Stimulated activated CD8-positive, alpha-beta memory T cell treated with anti-CD3 and anti-CD28 coated beads, Interleukin-4, amount 100 ng/mL, for 4 hours (primary cell): Measurements from ENCODE around the gene ST6GAL1.
A peak's percentile ranks its signal among the peaks of the same experiment; 100 is the strongest.

Experiments used
- DNase-seq, 2 donors: peaks; one replicate each; pipeline ENCODE4 v3.0.0-alpha.2; 2020; ENCODE audit warnings: low read depth in 2 of 2, low spot score in 1 of 2

Gene ST6GAL1

DNA sequence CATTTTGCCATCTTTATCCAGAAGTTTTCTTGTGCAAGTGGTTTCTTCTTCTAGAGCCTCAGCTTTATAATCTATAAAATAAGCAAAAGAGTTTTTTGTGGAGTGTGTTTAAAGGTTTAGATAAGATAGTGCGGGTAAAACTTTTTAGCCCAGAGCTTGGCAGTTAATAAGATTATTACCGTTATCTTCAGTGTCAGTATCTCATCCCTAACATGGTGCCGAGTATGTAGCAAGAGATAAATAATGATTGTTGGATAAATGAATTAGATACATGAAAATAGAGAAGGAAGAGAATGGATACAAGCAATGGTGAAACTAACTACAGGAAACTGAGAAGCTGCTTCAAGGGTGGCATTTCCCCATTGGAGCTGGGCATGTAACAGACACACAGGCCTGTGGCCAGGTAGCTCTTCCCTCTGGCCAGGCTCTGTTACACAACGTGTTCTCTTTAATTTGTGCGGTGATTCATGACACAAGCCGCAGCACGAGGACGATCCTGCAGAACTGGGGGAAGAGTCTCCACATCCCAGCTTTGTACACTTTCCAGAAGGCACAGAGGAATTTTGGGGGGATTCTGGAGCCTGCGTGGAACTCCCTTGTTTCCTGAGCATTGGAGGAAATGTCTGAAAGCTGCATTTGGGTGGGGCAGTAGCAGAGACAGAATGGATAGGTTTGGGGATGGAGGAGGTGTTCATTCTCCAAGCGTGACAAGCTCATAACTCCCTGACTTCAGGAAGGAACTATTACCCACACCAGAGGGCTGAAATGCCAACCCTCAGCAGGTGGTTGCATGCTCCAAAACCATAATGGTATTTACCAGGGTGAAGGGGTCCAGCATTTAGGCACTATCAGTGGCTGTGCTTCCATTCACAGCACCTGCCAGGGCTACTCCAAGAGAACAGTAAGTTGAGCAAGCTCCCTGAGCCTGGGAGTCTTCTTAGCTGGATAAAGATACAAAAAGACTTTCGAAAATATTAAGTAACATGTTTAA, 14.2 kb upstream of the ST6GAL1 start:
- no peak for DNase-seq

DNA sequence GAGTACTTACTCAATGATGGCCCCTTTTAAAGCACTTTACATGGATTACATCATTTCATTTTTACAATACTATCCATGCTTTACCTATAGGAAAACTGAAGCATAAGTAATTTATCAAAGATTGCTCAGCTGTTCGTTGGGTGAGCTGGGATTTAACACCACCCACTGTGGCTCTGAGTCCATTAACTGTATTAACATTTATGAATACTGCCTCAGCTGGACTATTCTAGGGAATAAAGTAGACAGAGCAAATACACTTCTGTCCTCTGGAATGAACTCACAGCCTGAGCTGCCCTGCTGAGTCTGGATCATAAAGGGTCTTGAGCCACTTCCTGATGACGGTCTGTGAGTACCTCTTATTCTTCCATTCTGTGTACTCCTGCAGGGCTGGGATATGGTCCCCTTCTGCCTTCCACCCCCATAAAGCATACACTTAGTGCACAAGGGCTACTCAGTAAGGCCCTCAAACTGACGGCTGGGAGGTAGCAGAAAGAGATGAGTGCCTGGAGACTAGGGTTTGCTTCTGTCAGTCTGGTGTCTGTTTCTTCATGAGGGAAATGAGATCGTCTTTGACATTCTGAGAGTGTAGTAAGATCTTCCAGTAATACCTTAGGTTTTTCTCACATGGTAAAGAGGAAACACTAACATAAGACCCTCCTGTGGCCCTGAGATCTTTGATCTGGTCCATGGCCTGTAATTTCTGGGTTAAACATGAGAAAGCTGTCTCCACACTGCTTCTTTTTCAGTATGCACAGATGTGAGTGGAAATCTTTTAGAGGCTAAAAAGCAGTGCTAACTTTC, 12.6 kb upstream of the ST6GAL1 start:
- DNase-seq = no peak

DNA sequence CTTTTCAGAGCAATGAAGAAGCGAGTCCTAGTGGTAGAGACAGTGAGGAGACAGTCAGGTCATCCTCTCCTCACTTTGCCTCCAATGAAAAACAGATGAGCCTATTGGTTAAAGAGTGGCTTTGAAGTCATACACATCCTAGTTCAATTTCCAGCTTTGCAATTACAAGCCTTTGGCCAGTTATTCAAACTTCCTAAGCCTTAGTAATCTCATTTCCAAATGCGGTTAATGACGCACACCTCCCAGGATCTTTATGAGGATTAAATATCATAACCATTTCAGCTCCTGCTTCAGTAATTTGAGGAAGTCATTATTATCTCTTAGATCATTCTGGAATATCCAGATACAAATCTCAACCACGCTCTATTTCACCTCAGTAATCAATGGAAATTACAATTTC, 10.0 kb upstream of the ST6GAL1 start:
- no peak for DNase-seq

DNA sequence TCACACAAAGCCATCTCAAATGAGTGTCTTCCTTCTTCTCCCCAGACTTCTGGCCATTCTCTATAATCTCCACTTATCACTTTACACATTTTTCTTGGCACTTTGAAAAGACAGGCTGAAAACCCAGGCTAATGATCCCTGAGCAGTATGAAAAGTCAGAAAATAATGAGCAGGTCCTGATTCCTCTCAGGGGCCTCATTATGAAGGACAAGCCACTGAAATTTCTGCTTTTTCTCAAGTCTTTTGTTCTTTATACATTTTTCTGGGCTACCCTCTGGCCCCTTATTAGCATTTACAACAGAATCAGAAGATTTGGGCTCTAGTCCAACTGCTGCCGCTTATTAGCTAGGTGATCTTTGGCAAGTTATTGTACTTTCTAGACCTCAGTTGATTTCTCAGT, 9.5 kb upstream of the ST6GAL1 start:
- DNase-seq = no peak

DNA sequence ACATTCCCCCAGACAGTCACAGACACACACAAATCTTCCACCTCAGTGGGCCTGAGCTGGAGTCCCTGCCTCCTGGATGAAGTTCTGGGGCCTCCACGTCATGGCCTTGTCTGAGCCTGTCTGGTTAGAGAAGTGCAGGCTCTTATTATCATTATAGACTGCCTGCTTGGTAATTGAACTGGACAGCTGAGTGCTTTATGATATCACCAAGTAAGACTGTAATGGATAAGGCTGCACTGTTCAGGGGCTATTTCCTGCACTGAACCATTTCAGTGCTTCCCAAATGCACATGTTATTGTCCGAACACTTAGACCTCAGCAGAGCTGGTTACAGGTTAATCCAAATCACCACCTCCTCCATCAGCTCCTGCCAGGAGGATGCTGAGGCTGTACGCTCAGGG, 8.7 kb upstream of the ST6GAL1 start:
- DNase-seq = no peak

DNA sequence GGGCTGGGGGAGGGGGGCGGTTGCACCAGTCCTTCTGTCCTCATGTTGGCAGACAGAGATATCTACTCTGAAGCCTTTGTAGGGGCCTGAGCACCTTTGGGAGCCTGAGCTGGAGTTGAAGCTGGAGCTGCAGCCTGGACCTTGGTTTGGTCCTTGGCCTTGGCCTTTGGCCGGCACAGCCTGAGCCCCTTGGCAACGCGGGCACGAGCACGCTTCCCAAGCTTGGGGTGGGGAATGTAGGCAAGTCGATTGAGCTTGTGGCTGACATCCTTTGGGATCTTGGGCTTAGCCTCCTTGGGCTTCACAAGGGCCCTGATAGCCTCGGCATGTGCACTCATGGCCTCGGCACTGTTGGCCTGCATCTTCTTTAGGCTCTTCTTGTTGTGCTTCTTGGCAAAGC, 8.1 kb upstream of the ST6GAL1 start:
- no peak for DNase-seq

DNA sequence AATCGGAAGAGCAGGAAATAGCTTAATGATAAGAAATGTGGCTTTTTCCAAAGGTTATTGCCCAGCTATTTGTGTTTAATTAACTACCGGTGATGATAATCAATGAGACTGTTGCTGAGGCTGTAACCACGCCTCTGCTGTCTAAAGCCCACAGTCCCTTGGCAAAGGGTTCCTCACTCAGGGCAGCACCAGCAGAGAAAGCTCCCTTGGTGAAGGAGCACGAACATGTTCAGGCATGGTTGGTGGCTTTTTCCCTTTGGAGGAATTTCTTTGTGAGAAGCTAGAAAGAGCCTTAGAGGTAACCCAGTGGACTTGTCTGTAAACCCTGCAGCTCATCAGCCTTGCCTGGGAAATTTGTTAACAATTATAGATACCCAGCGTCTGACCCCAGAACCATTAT, 7.5 kb upstream of the ST6GAL1 start:
- no peak for DNase-seq

DNA sequence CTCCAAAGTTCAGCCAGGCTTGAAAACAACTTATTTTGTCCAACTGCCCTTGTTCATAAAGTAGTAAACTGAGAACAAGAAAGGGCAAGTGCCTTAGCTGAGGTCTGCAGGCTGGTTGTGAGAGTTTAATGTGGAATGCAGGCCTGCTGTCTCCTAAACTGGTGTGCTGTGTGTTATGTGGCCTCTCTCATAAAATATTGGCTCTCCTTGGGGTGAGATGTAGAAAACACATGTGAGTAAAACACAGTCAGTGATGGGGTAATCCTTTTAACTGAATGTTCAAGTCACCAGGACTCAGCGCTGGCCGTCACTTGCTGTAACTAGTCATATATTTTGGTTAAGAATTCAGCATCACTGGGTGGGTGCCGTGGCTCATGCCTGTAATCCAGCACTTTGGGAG, 7.1 kb upstream of the ST6GAL1 start:
- DNase-seq = no peak

DNA sequence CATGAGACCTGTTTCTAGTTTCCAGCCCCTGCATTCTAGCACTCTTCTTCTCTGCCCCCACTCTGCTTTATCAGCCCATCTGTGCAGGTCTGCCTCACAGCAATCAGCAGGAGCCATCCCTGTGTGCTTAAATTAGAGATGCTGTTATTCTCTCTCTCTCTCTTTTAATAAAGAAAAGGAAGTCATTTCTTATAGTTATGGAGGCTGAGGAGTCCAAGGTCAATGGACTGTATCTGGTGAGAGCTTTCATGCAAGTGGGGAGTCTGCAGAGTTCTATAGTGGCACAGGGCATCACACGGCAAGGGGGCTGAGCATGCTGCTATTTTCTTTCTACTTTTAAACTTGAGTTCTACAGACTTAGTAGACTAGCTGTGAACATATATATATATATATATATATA, 4.5 kb upstream of the ST6GAL1 start:
- DNase-seq = no peak

DNA sequence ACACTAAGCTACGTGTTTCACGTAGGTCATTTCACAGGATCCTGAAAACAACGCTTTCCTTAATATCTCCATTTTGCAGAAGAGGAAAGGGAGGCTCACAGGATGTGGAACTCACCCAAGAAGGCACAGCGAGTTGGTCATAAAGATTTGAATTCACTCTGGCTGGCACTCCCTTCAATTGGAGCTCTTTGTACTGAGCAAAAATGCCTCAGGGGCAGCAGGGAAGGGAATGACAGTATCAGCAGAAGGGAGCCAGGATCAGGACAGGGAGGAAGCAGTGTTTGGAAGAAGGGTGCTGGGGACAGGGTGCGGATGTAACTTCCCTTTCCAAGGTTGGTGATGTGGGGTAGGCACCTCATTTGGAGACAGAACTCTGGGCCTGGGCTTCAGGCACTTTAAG, 1.1 kb upstream of the ST6GAL1 start:
- DNase-seq = no peak

DNA sequence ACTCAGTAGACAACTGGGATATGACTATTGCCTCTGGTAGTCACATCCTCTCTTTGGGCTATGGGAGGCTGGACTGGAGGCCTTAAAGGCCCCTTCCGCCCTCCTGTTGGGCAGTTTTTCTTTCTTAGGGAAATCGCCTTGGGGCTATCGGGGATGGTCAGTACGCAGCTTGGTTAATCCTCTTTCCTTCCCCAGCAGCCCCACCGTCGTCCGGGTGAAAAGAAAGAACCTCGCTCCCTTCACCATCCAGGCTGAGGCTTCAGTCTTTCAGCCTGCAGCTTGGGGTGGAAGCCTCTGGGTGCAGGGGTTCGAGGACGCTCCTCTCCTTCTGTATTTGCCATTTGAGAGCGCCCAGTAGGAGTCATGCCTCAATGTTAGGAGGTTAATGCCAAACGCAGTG, 641 bp upstream of the ST6GAL1 start:
- no peak for DNase-seq

DNA sequence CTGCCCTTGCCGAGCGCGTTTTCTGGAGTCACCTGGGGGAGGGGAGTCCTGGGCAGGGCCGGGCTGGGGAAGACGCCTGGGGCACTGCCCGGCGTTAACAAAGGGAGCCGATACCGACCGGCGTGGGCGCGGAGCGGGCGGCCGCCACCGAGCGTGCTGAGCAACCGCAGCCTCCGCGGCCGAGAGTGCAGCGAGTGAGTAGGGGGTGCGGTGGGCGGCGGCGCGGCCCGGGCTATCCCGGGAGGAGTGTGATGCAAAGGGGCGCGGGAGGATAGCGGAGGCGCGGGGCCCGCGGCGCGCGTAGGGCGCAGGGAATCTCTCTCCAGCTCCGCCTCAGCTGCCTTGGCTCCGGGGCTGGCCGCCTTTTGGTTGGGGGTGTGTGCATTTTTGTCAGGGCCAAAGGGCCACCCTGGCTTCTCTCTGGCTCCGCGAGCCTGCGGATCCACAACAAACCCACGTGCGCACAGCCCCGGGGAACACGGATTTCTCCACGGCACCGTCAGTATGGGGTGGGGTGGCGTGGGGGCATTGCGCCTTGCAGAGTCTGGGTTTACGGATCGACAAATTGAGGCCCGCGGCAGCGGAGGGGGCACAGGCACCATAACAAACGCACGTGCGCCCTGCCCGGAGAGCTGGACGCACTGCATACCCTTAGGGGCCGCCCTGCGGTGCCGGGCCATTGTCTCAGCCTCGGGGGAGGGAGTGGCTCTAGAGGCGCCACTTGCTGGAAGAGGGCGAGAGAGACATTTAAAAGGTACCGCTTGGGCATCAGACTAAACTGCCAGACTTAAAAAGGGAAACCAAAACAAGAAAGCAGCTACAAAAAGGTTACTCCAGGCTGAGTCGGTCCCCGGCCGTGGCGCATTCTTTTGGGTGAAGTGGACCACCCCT, 560 bp downstream of the ST6GAL1 start:
- peak; percentile 31 to 35 for DNase-seq

DNA sequence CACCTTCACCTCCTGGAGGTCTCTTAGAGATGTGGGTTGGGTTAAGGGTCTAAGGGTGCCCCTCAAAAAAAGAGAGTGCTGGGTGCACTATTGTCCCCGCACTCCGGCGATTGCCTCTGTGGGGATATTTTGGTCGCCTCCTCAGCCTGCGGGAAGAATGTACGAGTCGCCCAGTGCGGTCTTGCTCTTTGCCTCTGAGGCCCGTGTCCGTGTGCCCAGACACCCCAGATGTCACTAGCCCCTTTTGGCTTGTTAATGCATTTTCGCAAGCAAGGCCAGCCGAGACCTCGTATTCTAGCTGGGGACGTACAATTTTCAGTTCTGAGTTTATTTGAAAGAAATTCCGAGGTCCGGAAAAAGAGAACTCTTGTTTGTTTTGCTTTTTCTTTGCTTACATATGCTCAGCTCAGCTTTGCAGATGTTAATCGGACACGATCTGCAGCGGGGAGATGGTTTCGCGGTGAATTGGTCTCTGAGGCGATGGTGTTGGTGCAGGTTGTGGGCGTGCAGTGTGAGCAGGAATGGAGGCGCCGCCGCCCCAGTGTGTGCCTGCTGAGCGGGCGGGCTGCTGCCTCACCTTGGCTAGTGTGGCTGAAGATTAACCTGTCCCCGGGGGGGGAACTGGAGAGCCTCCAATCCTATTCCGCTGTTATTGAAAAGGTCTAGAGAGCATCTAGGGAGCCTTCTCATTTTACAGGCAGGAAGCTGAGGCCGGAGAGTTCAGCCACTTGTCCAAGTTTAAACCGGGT, 1.4 kb downstream of the ST6GAL1 start:
- peak; percentile 34 to 51 for DNase-seq

DNA sequence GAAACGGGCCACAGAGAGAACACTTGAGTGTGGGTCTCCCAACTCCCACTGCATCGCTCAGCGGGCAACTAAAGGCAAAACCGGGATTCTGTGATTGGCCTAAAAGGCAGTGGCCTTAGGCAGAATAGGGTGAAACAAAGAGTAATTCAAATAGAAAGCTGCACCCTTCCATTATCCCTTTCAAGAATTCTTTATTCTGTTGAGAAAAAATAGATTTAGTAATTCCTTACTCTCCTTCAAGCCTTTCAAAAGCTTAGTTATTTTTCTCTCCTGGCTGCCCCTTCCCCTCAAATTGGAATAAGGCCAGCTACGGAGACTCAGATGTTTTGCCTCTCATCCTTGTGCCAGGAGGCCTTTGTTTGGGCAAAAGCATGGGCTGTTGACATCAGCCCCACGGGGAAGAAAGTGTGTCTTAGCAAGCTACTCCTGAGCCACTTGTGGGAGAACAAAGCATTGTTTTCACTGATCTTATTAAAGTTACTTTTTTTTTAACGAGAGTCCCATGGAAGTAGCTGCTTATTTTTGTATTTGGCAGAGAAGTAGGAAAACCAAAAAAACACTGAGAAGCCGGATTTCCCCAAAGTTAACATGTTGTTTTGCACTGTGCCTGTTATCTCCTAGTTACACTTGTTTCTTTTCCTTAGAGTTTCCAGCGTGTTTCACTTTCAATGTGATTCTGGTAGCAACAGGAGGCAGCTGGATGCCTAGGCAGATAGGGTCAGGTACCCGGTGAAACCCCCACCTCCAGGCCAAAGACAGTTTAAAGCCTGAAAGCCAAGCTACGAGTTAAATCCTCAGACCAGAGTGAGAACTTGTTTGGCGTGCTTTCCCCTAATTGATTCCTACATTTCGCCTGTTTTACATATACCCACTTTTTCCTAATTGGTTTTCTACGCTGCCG, 2.2 kb downstream of the ST6GAL1 start:
- DNase-seq = no peak

DNA sequence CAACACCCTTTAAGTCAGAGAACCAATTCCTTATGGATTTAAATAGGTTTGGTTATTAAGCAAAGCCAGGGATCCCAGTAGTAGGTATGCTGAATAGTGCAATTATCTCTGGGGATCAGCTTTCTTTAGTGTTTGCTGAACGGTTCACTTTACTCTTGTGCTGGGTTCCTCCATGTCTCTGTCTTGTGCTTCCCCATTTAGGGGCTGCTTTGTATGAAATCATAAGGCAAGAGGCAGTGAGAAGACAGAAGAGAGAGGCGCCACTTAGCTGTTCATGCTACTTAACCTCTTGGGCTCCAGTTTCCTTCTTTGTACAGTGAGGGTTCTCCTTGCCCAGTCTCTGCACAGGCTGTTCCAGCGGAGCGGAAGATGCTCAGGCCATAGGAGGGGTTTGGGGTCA, 3.5 kb downstream of the ST6GAL1 start:
- no peak for DNase-seq

DNA sequence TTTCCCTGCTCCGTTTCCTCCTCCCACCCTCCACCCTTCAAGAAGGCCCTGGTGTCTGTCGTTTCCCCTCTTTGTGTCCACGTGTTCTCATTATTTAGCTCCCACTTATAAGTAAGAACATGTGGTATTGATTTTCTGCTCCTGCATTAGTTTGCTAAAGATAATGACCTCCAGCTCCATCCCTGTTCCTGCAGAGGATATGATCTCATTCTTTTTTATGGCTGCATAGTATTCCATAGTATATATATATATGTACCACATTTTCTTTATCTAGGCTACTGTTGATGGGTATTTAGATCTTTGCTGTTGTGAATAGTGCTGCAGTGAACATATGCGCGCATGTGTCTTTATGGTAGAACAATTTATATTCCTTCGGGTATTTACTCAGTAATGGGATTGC, 4.8 kb downstream of the ST6GAL1 start:
- no peak for DNase-seq

DNA sequence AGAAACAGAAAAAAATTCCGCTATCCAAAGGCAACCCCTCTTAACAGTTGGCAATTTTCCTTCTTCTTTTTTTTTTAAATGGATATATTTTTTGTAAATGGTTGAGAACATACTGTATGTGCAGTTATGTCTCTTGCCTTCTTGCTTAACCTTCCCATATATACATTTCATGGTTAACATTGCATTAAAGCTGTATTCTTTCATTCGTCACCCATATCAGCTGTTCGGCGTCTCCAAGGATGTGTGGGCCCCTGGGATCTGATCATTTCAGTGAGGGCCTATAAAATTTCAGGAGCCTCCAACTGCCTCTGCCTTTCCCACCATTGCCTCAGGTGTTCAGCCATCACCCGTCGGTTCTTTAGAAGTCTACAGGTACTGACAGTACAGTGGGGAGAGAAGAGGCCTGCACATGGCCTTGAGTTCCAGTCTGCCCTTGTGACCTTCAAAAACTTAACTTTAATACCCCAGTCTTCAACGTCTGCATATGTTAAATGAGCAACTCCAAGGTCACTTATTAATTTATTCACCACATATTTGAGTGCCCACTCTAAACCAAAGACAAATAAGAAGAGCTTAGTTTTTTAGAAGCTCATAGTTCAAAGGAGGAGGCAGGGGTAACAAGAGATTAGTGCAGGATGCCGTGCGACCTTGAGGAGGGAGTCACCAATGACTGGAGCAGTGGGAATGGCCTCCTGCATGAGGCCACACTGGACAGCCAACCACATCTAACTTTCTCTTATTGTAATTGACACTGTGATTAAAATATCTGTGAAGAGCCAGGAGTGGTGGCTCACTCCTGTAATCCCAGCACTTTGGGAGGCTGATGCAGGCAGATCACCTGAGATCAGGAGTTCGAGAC, 6.9 kb downstream of the ST6GAL1 start:
- DNase-seq = no peak

DNA sequence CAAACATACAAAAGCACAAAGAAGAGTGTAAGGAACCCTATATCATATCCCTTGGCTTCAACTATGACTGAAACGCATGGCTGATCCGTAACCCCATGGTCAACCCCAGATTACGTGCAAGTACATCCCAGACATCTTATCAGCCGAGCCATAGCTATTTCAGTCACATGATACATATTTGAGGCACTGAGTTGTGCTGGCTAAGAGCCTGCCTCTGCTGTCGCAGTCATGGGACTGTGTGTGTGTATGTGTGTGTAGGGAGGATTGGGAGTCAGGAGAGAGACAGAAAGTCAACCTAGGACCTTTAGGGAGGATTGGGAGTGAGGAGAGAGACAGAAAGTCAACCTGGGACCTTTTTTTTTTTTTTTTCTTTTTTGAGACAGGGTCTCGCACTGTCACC, 8.4 kb downstream of the ST6GAL1 start:
- no peak for DNase-seq

DNA sequence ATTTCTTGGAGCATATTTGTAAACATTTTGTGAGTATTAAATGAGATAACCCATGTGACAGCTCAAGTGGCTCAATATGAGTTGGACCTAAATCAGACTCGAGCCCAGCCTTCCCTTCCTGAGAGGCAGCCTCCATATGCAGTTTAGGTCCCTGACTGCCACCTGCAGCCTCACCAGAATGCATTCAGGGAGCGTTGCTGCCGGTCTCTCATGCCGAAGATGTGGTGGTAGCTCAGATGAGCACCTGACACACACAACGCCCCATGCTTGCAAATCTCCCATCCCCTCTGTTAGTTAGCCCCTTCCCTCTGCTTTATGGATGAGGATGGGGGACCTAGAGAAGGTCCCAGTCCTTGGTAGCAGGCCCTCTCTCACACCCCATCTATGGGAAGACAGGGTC, 9.2 kb downstream of the ST6GAL1 start:
- no peak for DNase-seq
